ENCODE measurements around the gene XYLT1. TPM values are rescaled to one million over a fixed set of nuclear protein-coding genes. Genes with fewer than 3 reads are reported as not detected.

XYLT1 gene
- total RNA-seq, 2 donors from 2014 or later, result 5.1 to 19.3 TPM

GRCh38 chr16:17329391-17329790 lies 141.4 kb downstream of the XYLT1 start:
- no peaks in the 10 kb centered on the region for H3K27me3 ChIP-seq (replicated peaks; ENCODE audit: insufficient read depth)
- no peaks in the 10 kb centered on the region for H3K9me3 ChIP-seq
- H3K27ac ChIP-seq, result peak overlapping the region; percentile 63 to 70
- DNase-seq (ENCODE audit: low spot score), result no peak
- H3K4me1 ChIP-seq (replicated peaks), result no peaks in the 10 kb centered on the region
- WGBS, result 59% methylated on average over 5 of the region's 5 CpGs
- no peaks in the 10 kb centered on the region for H3K36me3 ChIP-seq
- intact Hi-C loops (cut with DNase I), result no loop called here
- no peak for TF ChIP-seq POLR2AphosphoS5 (IDR thresholded peaks at IDR 0.05)
- no peak for TF ChIP-seq POLR2A (IDR thresholded peaks at IDR 0.05)
- TF ChIP-seq CTCF (IDR thresholded peaks at IDR 0.05), result no peak
- no peak overlapping the region for H3K4me3 ChIP-seq

- TF ChIP-seq POLR2A (IDR thresholded peaks at IDR 0.05) (no peak), POLR2AphosphoS5 (IDR thresholded peaks at IDR 0.05) (peak; percentile 69), CTCF (IDR thresholded peaks at IDR 0.05) (no peak)
- no peaks in the 10 kb centered on the region for H3K36me3 ChIP-seq
- WGBS, result 28% methylated on average over 9 of the region's 9 CpGs
- peak overlapping the region; percentile 63 to 70 for H3K27ac ChIP-seq
- no peak overlapping the region for H3K4me3 ChIP-seq
- no peaks in the 10 kb centered on the region for H3K27me3 ChIP-seq (replicated peaks; ENCODE audit: insufficient read depth)
- no peaks in the 10 kb centered on the region for H3K9me3 ChIP-seq
- intact Hi-C loops (cut with DNase I), result no loop called here
- peak; percentile 70 for DNase-seq (ENCODE audit: low spot score)
- no peaks in the 10 kb centered on the region for H3K4me1 ChIP-seq (replicated peaks)
Measured at GRCh38 chr16:17328932-17329331, 141.8 kb downstream of the XYLT1 start.

GRCh38 chr16:17327664-17328335 lies 143.0 kb downstream of the XYLT1 start:
- Histone ChIP-seq H3K4me3 (no peak overlapping the region), H3K9me3 (no peaks in the 10 kb centered on the region), H3K27ac (peak overlapping the region in 1 of 2 donors; percentile 13), H3K4me1 (replicated peaks) (no peaks in the 10 kb centered on the region), H3K36me3 (no peaks in the 10 kb centered on the region), H3K27me3 (replicated peaks; ENCODE audit: insufficient read depth) (no peaks in the 10 kb centered on the region)
- DNase-seq (ENCODE audit: low spot score), result no peak
- no peak for TF ChIP-seq POLR2AphosphoS5 (IDR thresholded peaks at IDR 0.05)
- intact Hi-C loops (cut with DNase I), result no loop called here
- WGBS, result 60% methylated on average over 10 of the region's 10 CpGs

- intact Hi-C loops (cut with DNase I), result no loop called here
- WGBS, result 74% methylated on average over 8 of the region's 8 CpGs
- DNase-seq (ENCODE audit: low spot score), result no peak
- H3K36me3 ChIP-seq, result no peaks in the 10 kb centered on the region
- H3K4me1 ChIP-seq (replicated peaks), result no peaks in the 10 kb centered on the region
- no peak overlapping the region for H3K27ac ChIP-seq
- no peaks in the 10 kb centered on the region for H3K9me3 ChIP-seq
- no peak for TF ChIP-seq CTCF (IDR thresholded peaks at IDR 0.05)
- TF ChIP-seq POLR2A (IDR thresholded peaks at IDR 0.05), result no peak
- no peak for TF ChIP-seq POLR2AphosphoS5 (IDR thresholded peaks at IDR 0.05)
- H3K27me3 ChIP-seq (replicated peaks; ENCODE audit: insufficient read depth), result no peaks in the 10 kb centered on the region
- no peak overlapping the region for H3K4me3 ChIP-seq
Measured at GRCh38 chr16:17325476-17326143, 145.2 kb downstream of the XYLT1 start.

- Histone ChIP-seq H3K36me3 (no peaks in the 10 kb centered on the region), H3K9me3 (no peaks in the 10 kb centered on the region), H3K4me1 (replicated peaks) (no peaks in the 10 kb centered on the region), H3K27ac (no peak overlapping the region), H3K4me3 (no peak overlapping the region), H3K27me3 (replicated peaks; ENCODE audit: insufficient read depth) (no peaks in the 10 kb centered on the region)
- DNase-seq (ENCODE audit: low spot score), result no peak
- intact Hi-C loops (cut with DNase I), result no loop called here
- 89% methylated on average over 10 of the region's 10 CpGs for WGBS
- TF ChIP-seq POLR2AphosphoS5 (IDR thresholded peaks at IDR 0.05), result no peak
Measured at GRCh38 chr16:17324451-17324850, 146.3 kb downstream of the XYLT1 start.

- TF ChIP-seq CTCF (IDR thresholded peaks at IDR 0.05) (no peak), POLR2A (IDR thresholded peaks at IDR 0.05) (no peak), POLR2AphosphoS5 (IDR thresholded peaks at IDR 0.05) (no peak)
- intact Hi-C loops (cut with DNase I), result no loop called here
- Histone ChIP-seq H3K4me1 (replicated peaks) (no peaks in the 10 kb centered on the region), H3K27me3 (replicated peaks; ENCODE audit: insufficient read depth) (no peaks in the 10 kb centered on the region), H3K4me3 (no peak overlapping the region), H3K36me3 (no peaks in the 10 kb centered on the region), H3K9me3 (no peaks in the 10 kb centered on the region), H3K27ac (no peak overlapping the region)
- WGBS, result 45% methylated on average over 10 of the region's 10 CpGs
- DNase-seq (ENCODE audit: low spot score), result no peak
Measured at GRCh38 chr16:17323171-17323570, 147.6 kb downstream of the XYLT1 start.
